GM19324 (cell line): ENCODE results near the gene RAD54L2.
"Not testable (repeated sequence)": the region's sequence is repeated elsewhere in the genome, so short reads cannot be mapped to it uniquely, and the experiment has no call there.

Experiments
- ATAC-seq: cut with Tn5 transposase; IDR thresholded peaks from one replicate; pipeline ENCODE4 v1.9.1; 2021; ENCODE audit warnings: mild to moderate bottlenecking, moderate library complexity; ENCODE audit not compliant: unreplicated experiment, low FRiP score

Gene RAD54L2

GRCh38 chr3:51538459-51539290 lies at the start of gene RAD54L2:
Gene RAD54L2 (plus strand): TSS chr3:51538719. CDS start chr3:51590421, 51,702 bp downstream.
- peak; percentile 89 for ATAC-seq

- peak; percentile 55 for ATAC-seq
These were observed 39.4 kb upstream of the RAD54L2 start for GRCh38 chr3:51498876-51499738.

- no peak for ATAC-seq
These were observed 37.8 kb upstream of the RAD54L2 start for GRCh38 chr3:51500632-51501131.

- ATAC-seq, result no peak
These were observed 36.5 kb upstream of the RAD54L2 start for GRCh38 chr3:51501833-51502561.

GRCh38 chr3:51502562-51502910 lies 36.0 kb upstream of the RAD54L2 start:
- ATAC-seq, result no peak

GRCh38 chr3:51503007-51503406 lies 35.5 kb upstream of the RAD54L2 start:
- no peak for ATAC-seq

- ATAC-seq, result no peak
These were observed 30.3 kb upstream of the RAD54L2 start for GRCh38 chr3:51508255-51508654.

GRCh38 chr3:51510996-51511395 lies 27.5 kb upstream of the RAD54L2 start:
- no peak for ATAC-seq

- no peak for ATAC-seq
These were observed 24.3 kb upstream of the RAD54L2 start for GRCh38 chr3:51514210-51514609.

- no peak for ATAC-seq
These were observed 18.7 kb upstream of the RAD54L2 start for GRCh38 chr3:51519848-51520247.

- peak; percentile 69 for ATAC-seq
These were observed 17.4 kb upstream of the RAD54L2 start for GRCh38 chr3:51520906-51521730.

GRCh38 chr3:51522273-51522962 lies 16.1 kb upstream of the RAD54L2 start:
- no peak for ATAC-seq

GRCh38 chr3:51524874-51525273 lies 13.6 kb upstream of the RAD54L2 start:
- not testable (repeated sequence) for ATAC-seq

- no peak for ATAC-seq
These were observed 8.0 kb upstream of the RAD54L2 start for GRCh38 chr3:51530485-51530884.

- no peak for ATAC-seq
These were observed 3.1 kb upstream of the RAD54L2 start for GRCh38 chr3:51535146-51536019.

GRCh38 chr3:51537631-51538030 lies 888 bp upstream of the RAD54L2 start:
- ATAC-seq, result not testable (repeated sequence)

- ATAC-seq, result no peak
These were observed 432 bp upstream of the RAD54L2 start for GRCh38 chr3:51538115-51538458.

- ATAC-seq, result no peak
These were observed 897 bp downstream of the RAD54L2 start for GRCh38 chr3:51539291-51539941.
